Activated naive CD8-positive, alpha-beta T cell (primary cell): ENCODE measurements around the gene POM121.
"Not testable (repeated sequence)": the region's sequence is repeated elsewhere in the genome, so short reads cannot be mapped to it uniquely, and the experiment has no call there.

Source experiments
- H3K27ac Mint-ChIP-seq: one replicate; pipeline ENCODE4 v1.8.0; 2021; ENCODE audit warnings: mixed read lengths
- H3K27me3 Mint-ChIP-seq: one replicate; pipeline ENCODE4 v1.8.0; 2021; ENCODE audit warnings: mixed read lengths
- H3K36me3 Mint-ChIP-seq: one replicate; pipeline ENCODE4 v1.8.0; 2021; ENCODE audit warnings: mixed read lengths
- H3K4me1 Mint-ChIP-seq: one replicate; pipeline ENCODE4 v1.8.0; 2021; ENCODE audit warnings: low read depth, mixed read lengths
- H3K4me3 Mint-ChIP-seq: one replicate; pipeline ENCODE4 v1.8.0; 2021; ENCODE audit warnings: mild to moderate bottlenecking, mixed read lengths
- H3K9me3 Mint-ChIP-seq: one replicate; pipeline ENCODE4 v1.8.0; 2021; ENCODE audit warnings: low read depth, mixed read lengths

The POM121 gene

GRCh38 chr7:72965186-72965975, 40.5 kb downstream of the POM121 start:
- H3K27me3 Mint-ChIP-seq, H3K27ac Mint-ChIP-seq, H3K36me3 Mint-ChIP-seq, H3K9me3 Mint-ChIP-seq, H3K4me1 Mint-ChIP-seq, H3K4me3 Mint-ChIP-seq: not testable (repeated sequence)

- H3K27me3 Mint-ChIP-seq, H3K27ac Mint-ChIP-seq, H3K36me3 Mint-ChIP-seq, H3K9me3 Mint-ChIP-seq, H3K4me3 Mint-ChIP-seq, H3K4me1 Mint-ChIP-seq: not testable (repeated sequence)
Measured at GRCh38 chr7:72966892-72967291, 42.0 kb downstream of the POM121 start.

GRCh38 chr7:72968980-72969516, 44.2 kb downstream of the POM121 start, which contains the start of gene TRIM74:
Gene TRIM74, minus strand, starts transcription at chr7:72969466. Its CDS starts 3,309 bp downstream, at chr7:72966157.
- not testable (repeated sequence) for H3K4me1 Mint-ChIP-seq, H3K27ac Mint-ChIP-seq

GRCh38 chr7:72969688-72970087, 44.8 kb downstream of the POM121 start:
- not testable (repeated sequence) for H3K27ac Mint-ChIP-seq, H3K4me1 Mint-ChIP-seq, H3K9me3 Mint-ChIP-seq, H3K27me3 Mint-ChIP-seq, H3K4me3 Mint-ChIP-seq, H3K36me3 Mint-ChIP-seq

More at GRCh38 chr7:72968980-72969516, 44.2 kb downstream of the POM121 start, which contains the start of gene TRIM74:
- H3K4me3 Mint-ChIP-seq, H3K9me3 Mint-ChIP-seq, H3K36me3 Mint-ChIP-seq, H3K27me3 Mint-ChIP-seq: not testable (repeated sequence)

GRCh38 chr7:72971505-72971904, 46.6 kb downstream of the POM121 start:
- H3K27me3 Mint-ChIP-seq, H3K27ac Mint-ChIP-seq, H3K4me3 Mint-ChIP-seq, H3K4me1 Mint-ChIP-seq, H3K9me3 Mint-ChIP-seq, H3K36me3 Mint-ChIP-seq: not testable (repeated sequence)

- not testable (repeated sequence) for H3K27ac Mint-ChIP-seq, H3K9me3 Mint-ChIP-seq, H3K4me1 Mint-ChIP-seq, H3K4me3 Mint-ChIP-seq, H3K27me3 Mint-ChIP-seq, H3K36me3 Mint-ChIP-seq
Measured at GRCh38 chr7:72974781-72975180, 49.9 kb downstream of the POM121 start.

GRCh38 chr7:72975656-72976286, 50.9 kb downstream of the POM121 start:
- not testable (repeated sequence) for H3K4me3 Mint-ChIP-seq, H3K9me3 Mint-ChIP-seq, H3K27ac Mint-ChIP-seq, H3K4me1 Mint-ChIP-seq, H3K27me3 Mint-ChIP-seq, H3K36me3 Mint-ChIP-seq

GRCh38 chr7:72976434-72976833, 51.5 kb downstream of the POM121 start:
- H3K4me3 Mint-ChIP-seq, H3K9me3 Mint-ChIP-seq, H3K4me1 Mint-ChIP-seq, H3K27ac Mint-ChIP-seq, H3K27me3 Mint-ChIP-seq, H3K36me3 Mint-ChIP-seq: not testable (repeated sequence)

GRCh38 chr7:72980382-72980781, 55.5 kb downstream of the POM121 start:
- H3K9me3 Mint-ChIP-seq, H3K4me3 Mint-ChIP-seq, H3K36me3 Mint-ChIP-seq, H3K4me1 Mint-ChIP-seq, H3K27me3 Mint-ChIP-seq, H3K27ac Mint-ChIP-seq: not testable (repeated sequence)

- H3K27me3 Mint-ChIP-seq, H3K4me1 Mint-ChIP-seq, H3K36me3 Mint-ChIP-seq, H3K4me3 Mint-ChIP-seq, H3K9me3 Mint-ChIP-seq, H3K27ac Mint-ChIP-seq: not testable (repeated sequence)
Measured at GRCh38 chr7:72982084-72982483, 57.2 kb downstream of the POM121 start.

GRCh38 chr7:72990146-72990913, 65.4 kb downstream of the POM121 start:
- H3K9me3 Mint-ChIP-seq, H3K36me3 Mint-ChIP-seq, H3K4me1 Mint-ChIP-seq, H3K4me3 Mint-ChIP-seq, H3K27ac Mint-ChIP-seq, H3K27me3 Mint-ChIP-seq: not testable (repeated sequence)

- not testable (repeated sequence) for H3K27me3 Mint-ChIP-seq, H3K4me1 Mint-ChIP-seq, H3K4me3 Mint-ChIP-seq, H3K27ac Mint-ChIP-seq, H3K36me3 Mint-ChIP-seq, H3K9me3 Mint-ChIP-seq
Measured at GRCh38 chr7:72995484-72995883, 70.6 kb downstream of the POM121 start.

- not testable (repeated sequence) for H3K9me3 Mint-ChIP-seq, H3K4me1 Mint-ChIP-seq, H3K36me3 Mint-ChIP-seq, H3K4me3 Mint-ChIP-seq, H3K27ac Mint-ChIP-seq, H3K27me3 Mint-ChIP-seq
Measured at GRCh38 chr7:72997447-72997846, 72.6 kb downstream of the POM121 start.

GRCh38 chr7:72997887-72998468, 73.1 kb downstream of the POM121 start:
- not testable (repeated sequence) for H3K4me1 Mint-ChIP-seq, H3K4me3 Mint-ChIP-seq, H3K9me3 Mint-ChIP-seq, H3K27ac Mint-ChIP-seq, H3K36me3 Mint-ChIP-seq, H3K27me3 Mint-ChIP-seq
